ENCODE measurements around the gene ULBP1. TPM values are rescaled to one million over a fixed set of nuclear protein-coding genes. Genes with fewer than 3 reads are reported as not detected.

ULBP1 gene
- total RNA-seq, 2 experiments from 2014 or later, result 0.08 to 0.14 TPM

- H3K4me1 ChIP-seq (ENCODE audit: insufficient read depth, low read length), result peaks cover 30% of the 10 kb centered on the region
- no peaks in the 10 kb centered on the region for H3K36me3 Mint-ChIP-seq (ENCODE audit: low read depth)
- peaks cover 72 to 87% of the 10 kb centered on the region in 2 experiments for H3K27me3 ChIP-seq (ENCODE audit: control insufficient read depth in 1 of 2, insufficient read depth in 2 of 2, low read length in 2 of 2)
- peaks cover 13 to 44% of the 10 kb centered on the region in 2 experiments for H3K9me3 ChIP-seq (ENCODE audit: control insufficient read depth in 1 of 2, insufficient read depth in 1 of 2, low read length in 2 of 2)
- intact Hi-C loops (cut with DNase I, micrococcal nuclease), result no loop called here
- H3K27me3 Mint-ChIP-seq, result peaks cover 100% of the 10 kb centered on the region
- no peak overlapping the region for H3K27ac ChIP-seq (ENCODE audit: low read depth in 1 of 2, low read length in 2 of 2)
- H3K4me3 ChIP-seq (ENCODE audit: low read length), result no peak overlapping the region
- ATAC-seq (ENCODE audit: poor library complexity), result no peak
- H3K4me3 Mint-ChIP-seq, result peak overlapping the region; percentile 60
- DNase-seq, result no peak
- ChIA-PET CTCF (interaction anchor here (0.6 to 1.6 kb wide), 3 partner anchors 16 to 1274 kb away, joined by 3 to 4 read pairs (median 4); no protein-coding TSS in a partner anchor), POLR2A (interaction anchor here (1.5 kb wide), 1 partner anchor 26 kb away, joined by 5 read pairs; no protein-coding TSS in a partner anchor)
- TF ChIP-seq CTCF (IDR thresholded peaks at IDR 0.05), result no peak
- H3K36me3 ChIP-seq (ENCODE audit: insufficient read depth, low read length), result no peaks in the 10 kb centered on the region
- no peaks in the 10 kb centered on the region for H3K9me3 Mint-ChIP-seq
- H3K4me1 Mint-ChIP-seq (ENCODE audit: low read depth), result peaks cover 30% of the 10 kb centered on the region
- no peak overlapping the region for H3K27ac Mint-ChIP-seq
Observed at GRCh38 chr6:149991838-149992237, 28.1 kb downstream of the ULBP1 start.

GRCh38 chr6:149995235-149995750, 31.6 kb downstream of the ULBP1 start:
- no peaks in the 10 kb centered on the region for H3K36me3 Mint-ChIP-seq (ENCODE audit: low read depth)
- intact Hi-C loops (cut with DNase I, micrococcal nuclease), result no loop called here
- no peaks in the 10 kb centered on the region for H3K9me3 Mint-ChIP-seq
- peaks cover 74% of the 10 kb centered on the region for H3K27me3 Mint-ChIP-seq
- no peak overlapping the region for H3K4me3 Mint-ChIP-seq
- ChIA-PET CTCF (no interaction called here), POLR2A (no interaction called here)
- DNase-seq, result no peak
- H3K4me3 ChIP-seq (ENCODE audit: low read length), result no peak overlapping the region
- peaks cover 0 to 16% of the 10 kb centered on the region in 2 experiments for H3K9me3 ChIP-seq (ENCODE audit: control insufficient read depth in 1 of 2, insufficient read depth in 1 of 2, low read length in 2 of 2)
- peaks cover 16% of the 10 kb centered on the region for H3K4me1 ChIP-seq (ENCODE audit: insufficient read depth, low read length)
- no peak for TF ChIP-seq CTCF (IDR thresholded peaks at IDR 0.05)
- H3K36me3 ChIP-seq (ENCODE audit: insufficient read depth, low read length), result no peaks in the 10 kb centered on the region
- no peak overlapping the region for H3K27ac Mint-ChIP-seq
- H3K27me3 ChIP-seq (ENCODE audit: control insufficient read depth in 1 of 2, insufficient read depth in 2 of 2, low read length in 2 of 2), result peaks cover 38 to 52% of the 10 kb centered on the region in 2 experiments
- ATAC-seq (ENCODE audit: poor library complexity), result no peak
- no peak overlapping the region for H3K27ac ChIP-seq (ENCODE audit: low read depth in 1 of 2, low read length in 2 of 2)
- H3K4me1 Mint-ChIP-seq (ENCODE audit: low read depth), result peaks cover 14% of the 10 kb centered on the region

- H3K27me3 Mint-ChIP-seq, result peaks cover 68% of the 10 kb centered on the region
- H3K4me3 Mint-ChIP-seq, result no peak overlapping the region
- Histone ChIP-seq H3K4me1 (ENCODE audit: insufficient read depth, low read length) (peaks cover 12% of the 10 kb centered on the region), H3K36me3 (ENCODE audit: insufficient read depth, low read length) (no peaks in the 10 kb centered on the region), H3K9me3 (ENCODE audit: control insufficient read depth in 1 of 2, insufficient read depth in 1 of 2, low read length in 2 of 2) (peaks cover 0 to 9% of the 10 kb centered on the region in 2 experiments), H3K4me3 (ENCODE audit: low read length) (no peak overlapping the region), H3K27me3 (ENCODE audit: control insufficient read depth in 1 of 2, insufficient read depth in 2 of 2, low read length in 2 of 2) (peaks cover 31 to 47% of the 10 kb centered on the region in 2 experiments), H3K27ac (ENCODE audit: low read depth in 1 of 2, low read length in 2 of 2) (no peak overlapping the region)
- ChIA-PET CTCF (interaction anchor here (0.7 kb wide), 1 partner anchor 11 kb away, joined by 3 read pairs; no protein-coding TSS in a partner anchor), POLR2A (no interaction called here)
- intact Hi-C loops (cut with DNase I, micrococcal nuclease), result no loop called here
- no peak for TF ChIP-seq CTCF (IDR thresholded peaks at IDR 0.05)
- no peaks in the 10 kb centered on the region for H3K36me3 Mint-ChIP-seq (ENCODE audit: low read depth)
- no peak for ATAC-seq (ENCODE audit: poor library complexity)
- H3K4me1 Mint-ChIP-seq (ENCODE audit: low read depth), result peaks cover 9% of the 10 kb centered on the region
- DNase-seq, result no peak
- no peaks in the 10 kb centered on the region for H3K9me3 Mint-ChIP-seq
- no peak overlapping the region for H3K27ac Mint-ChIP-seq
Observed at GRCh38 chr6:149995971-149996370, 32.2 kb downstream of the ULBP1 start.
